OCI-LY7 (cell line): Measurements from ENCODE around the gene CDK12.

Experiments
- EZH2phosphoT487 ChIP-seq: fragments of 200-600 bp; sonication (generic); IDR thresholded peaks from 2 replicates; pipeline ENCODE4 v1.6.1; 2018; ENCODE audit warnings: low read depth, borderline replicate concordance, mild to moderate bottlenecking, mixed run types, antibody characterized with exemption, low read length, moderate library complexity, mixed read lengths
- TF ChIP-seq, protein P1 (sequence below): fragments of 200-600 bp; sonication (generic); conservative IDR thresholded peaks from 2 replicates; pipeline ENCODE4 v1.5.1; 2014; ENCODE audit warnings: mild to moderate bottlenecking, antibody characterized with exemption, low read length, moderate library complexity, mixed read lengths

GRCh38 chr17:39517224-39517623 lies 55.9 kb downstream of the CDK12 start:
- TF ChIP-seq, protein P1, sequence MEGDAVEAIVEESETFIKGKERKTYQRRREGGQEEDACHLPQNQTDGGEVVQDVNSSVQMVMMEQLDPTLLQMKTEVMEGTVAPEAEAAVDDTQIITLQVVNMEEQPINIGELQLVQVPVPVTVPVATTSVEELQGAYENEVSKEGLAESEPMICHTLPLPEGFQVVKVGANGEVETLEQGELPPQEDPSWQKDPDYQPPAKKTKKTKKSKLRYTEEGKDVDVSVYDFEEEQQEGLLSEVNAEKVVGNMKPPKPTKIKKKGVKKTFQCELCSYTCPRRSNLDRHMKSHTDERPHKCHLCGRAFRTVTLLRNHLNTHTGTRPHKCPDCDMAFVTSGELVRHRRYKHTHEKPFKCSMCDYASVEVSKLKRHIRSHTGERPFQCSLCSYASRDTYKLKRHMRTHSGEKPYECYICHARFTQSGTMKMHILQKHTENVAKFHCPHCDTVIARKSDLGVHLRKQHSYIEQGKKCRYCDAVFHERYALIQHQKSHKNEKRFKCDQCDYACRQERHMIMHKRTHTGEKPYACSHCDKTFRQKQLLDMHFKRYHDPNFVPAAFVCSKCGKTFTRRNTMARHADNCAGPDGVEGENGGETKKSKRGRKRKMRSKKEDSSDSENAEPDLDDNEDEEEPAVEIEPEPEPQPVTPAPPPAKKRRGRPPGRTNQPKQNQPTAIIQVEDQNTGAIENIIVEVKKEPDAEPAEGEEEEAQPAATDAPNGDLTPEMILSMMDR, result no peak
- no peak for TF ChIP-seq EZH2phosphoT487
